ENCODE data around the gene SLC25A3. TPM values are rescaled to one million over a fixed set of nuclear protein-coding genes. Genes with fewer than 3 reads are reported as not detected.
"Not testable (repeated sequence)": the region's sequence is repeated elsewhere in the genome, so short reads cannot be mapped to it uniquely, and the experiment has no call there.

SLC25A3 gene
- total RNA-seq, 1 experiment from 2014 or later, result 547 TPM

GRCh38 chr12:98595243-98595988, 1.9 kb downstream of the SLC25A3 start:
- ATAC-seq, result 0 out of 2 replicates have a peak, but pooled peaks have one; percentile 4
- Histone ChIP-seq H3K9me2 (replicated peaks; ENCODE audit: low read length) (no peaks in the 10 kb centered on the region), H3K27me3 (ENCODE audit: low read length) (no peaks in the 10 kb centered on the region), H3K4me3 (ENCODE audit: low read length) (peak overlapping the region; percentile 94), H3K4me1 (ENCODE audit: insufficient read depth, low read length) (peaks cover 12% of the 10 kb centered on the region), H3K9me3 (ENCODE audit: low read length) (no peaks in the 10 kb centered on the region), H3K27ac (ENCODE audit: low read length) (no peak overlapping the region), H4K20me1 (ENCODE audit: low read length) (peaks cover 55% of the 10 kb centered on the region), H3K36me3 (ENCODE audit: low read depth, low read length) (peaks cover 57% of the 10 kb centered on the region), H3F3A (ENCODE audit: low read length, unreplicated experiment) (peaks cover 5% of the 10 kb centered on the region), H3K4me2 (ENCODE audit: low read length) (peak overlapping the region; percentile 90), H2AFZ (ENCODE audit: low read length) (no peak overlapping the region), H3K79me2 (ENCODE audit: low read length) (peaks cover 66% of the 10 kb centered on the region), H3K9ac (ENCODE audit: low read length) (peak overlapping the region; percentile 99)
- peak; percentile 70 for DNase-seq
- intact Hi-C loops (cut with micrococcal nuclease), result no loop called here
- ChIA-PET CTCF (interaction anchor here (1.6 kb wide), 1 partner anchor 28 kb away, joined by 4 read pairs; no protein-coding TSS in a partner anchor), POLR2A (ENCODE audit: unreplicated experiment) (interaction anchor here (0.6 kb wide), 1 partner anchor 48 kb away, joined by 4 read pairs; no protein-coding TSS in a partner anchor)
- TF ChIP-seq EZH2phosphoT487 (IDR thresholded peaks at IDR 0.05; ENCODE audit: borderline replicate concordance, low read length) (no peak), EZH2 (IDR thresholded peaks at IDR 0.05; ENCODE audit: low read length, unreplicated experiment) (no peak)
- no TSS peak for BruUV-seq (replicated peaks)

DNA sequence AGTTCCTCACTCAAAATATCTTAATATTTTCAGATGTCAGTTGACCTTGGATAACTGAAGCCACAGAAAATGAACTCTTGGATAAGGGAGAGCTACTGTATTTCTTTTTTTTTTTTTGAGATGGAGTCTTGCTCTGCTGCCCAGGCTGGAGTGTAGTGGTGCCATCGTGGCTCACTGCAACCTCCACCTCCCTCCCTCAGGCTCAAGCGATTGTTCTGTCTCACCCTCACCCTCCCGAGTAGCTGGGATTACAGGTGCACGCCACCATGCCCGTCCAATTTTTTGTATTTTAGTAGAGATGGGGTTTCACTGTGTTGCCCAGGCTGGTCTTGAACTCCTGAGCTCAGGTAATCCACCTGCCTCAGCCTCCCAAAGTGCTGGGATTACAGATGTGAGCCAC, 3.8 kb downstream of the SLC25A3 start:
- H3K27me3 ChIP-seq (ENCODE audit: low read length); BruUV-seq (replicated peaks); H3K27ac ChIP-seq (ENCODE audit: low read length); POLR2A ChIA-PET (ENCODE audit: unreplicated experiment); H3K4me2 ChIP-seq (ENCODE audit: low read length); ATAC-seq; intact Hi-C loops (cut with micrococcal nuclease); H3K9ac ChIP-seq (ENCODE audit: low read length); DNase-seq; H3K9me3 ChIP-seq (ENCODE audit: low read length); H2AFZ ChIP-seq (ENCODE audit: low read length); CTCF ChIA-PET; H3K4me3 ChIP-seq (ENCODE audit: low read length); H3K9me2 ChIP-seq (replicated peaks; ENCODE audit: low read length): not testable (repeated sequence)
- H3K4me1 ChIP-seq (ENCODE audit: insufficient read depth, low read length), result peaks cover 12% of the 10 kb centered on the region
- peaks cover 11% of the 10 kb centered on the region for H3F3A ChIP-seq (ENCODE audit: low read length, unreplicated experiment)
- H4K20me1 ChIP-seq (ENCODE audit: low read length), result peaks cover 59% of the 10 kb centered on the region
- H3K79me2 ChIP-seq (ENCODE audit: low read length), result peaks cover 66% of the 10 kb centered on the region
- H3K36me3 ChIP-seq (ENCODE audit: low read depth, low read length), result peaks cover 74% of the 10 kb centered on the region

GRCh38 chr12:98601924-98602323, 8.4 kb downstream of the SLC25A3 start:
- Histone ChIP-seq H3K36me3 (ENCODE audit: low read depth, low read length) (peaks cover 62% of the 10 kb centered on the region), H3F3A (ENCODE audit: low read length, unreplicated experiment) (peaks cover 11% of the 10 kb centered on the region), H4K20me1 (ENCODE audit: low read length) (peaks cover 38% of the 10 kb centered on the region), H3K4me1 (ENCODE audit: insufficient read depth, low read length) (no peaks in the 10 kb centered on the region), H3K27ac (ENCODE audit: low read length) (no peak overlapping the region), H3K4me3 (ENCODE audit: low read length) (no peak overlapping the region), H2AFZ (ENCODE audit: low read length) (no peak overlapping the region), H3K9me2 (replicated peaks; ENCODE audit: low read length) (no peaks in the 10 kb centered on the region), H3K9me3 (ENCODE audit: low read length) (no peaks in the 10 kb centered on the region), H3K27me3 (ENCODE audit: low read length) (no peaks in the 10 kb centered on the region), H3K79me2 (ENCODE audit: low read length) (peaks cover 26% of the 10 kb centered on the region), H3K4me2 (ENCODE audit: low read length) (no peak overlapping the region), H3K9ac (ENCODE audit: low read length) (no peak overlapping the region)
- intact Hi-C loops (cut with micrococcal nuclease), result no loop called here
- no peak for TF ChIP-seq EZH2 (IDR thresholded peaks at IDR 0.05; ENCODE audit: low read length, unreplicated experiment)
- TF ChIP-seq, protein P1, sequence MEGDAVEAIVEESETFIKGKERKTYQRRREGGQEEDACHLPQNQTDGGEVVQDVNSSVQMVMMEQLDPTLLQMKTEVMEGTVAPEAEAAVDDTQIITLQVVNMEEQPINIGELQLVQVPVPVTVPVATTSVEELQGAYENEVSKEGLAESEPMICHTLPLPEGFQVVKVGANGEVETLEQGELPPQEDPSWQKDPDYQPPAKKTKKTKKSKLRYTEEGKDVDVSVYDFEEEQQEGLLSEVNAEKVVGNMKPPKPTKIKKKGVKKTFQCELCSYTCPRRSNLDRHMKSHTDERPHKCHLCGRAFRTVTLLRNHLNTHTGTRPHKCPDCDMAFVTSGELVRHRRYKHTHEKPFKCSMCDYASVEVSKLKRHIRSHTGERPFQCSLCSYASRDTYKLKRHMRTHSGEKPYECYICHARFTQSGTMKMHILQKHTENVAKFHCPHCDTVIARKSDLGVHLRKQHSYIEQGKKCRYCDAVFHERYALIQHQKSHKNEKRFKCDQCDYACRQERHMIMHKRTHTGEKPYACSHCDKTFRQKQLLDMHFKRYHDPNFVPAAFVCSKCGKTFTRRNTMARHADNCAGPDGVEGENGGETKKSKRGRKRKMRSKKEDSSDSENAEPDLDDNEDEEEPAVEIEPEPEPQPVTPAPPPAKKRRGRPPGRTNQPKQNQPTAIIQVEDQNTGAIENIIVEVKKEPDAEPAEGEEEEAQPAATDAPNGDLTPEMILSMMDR (conservative IDR thresholded peaks at IDR 0.05; ENCODE audit: low read depth, low read length), result no peak
- TF ChIP-seq EZH2phosphoT487 (IDR thresholded peaks at IDR 0.05; ENCODE audit: borderline replicate concordance, low read length), result no peak
- ChIA-PET CTCF (no interaction called here), POLR2A (ENCODE audit: unreplicated experiment) (no interaction called here)
- DNase-seq (no peak), ATAC-seq (no peak)
- no TSS peak for BruUV-seq (replicated peaks)

Data from PC-3 (cell line).